Left lung (tissue), 10 donors: ENCODE data around the gene ZDHHC7. TPM values are rescaled to one million over a fixed set of nuclear protein-coding genes. Genes with fewer than 3 reads are reported as not detected.
A peak's percentile ranks its signal among the peaks of the same experiment; 100 is the strongest.

Experiments
- ATAC-seq: fragments of 200-7000 bp; cut with Tn5 transposase; one replicate; pipeline ENCODE4 v1.9.1; 2020; ENCODE audit warnings: moderate library complexity
- DNase-seq, 4 donors: peaks; one replicate each; pipeline ENCODE4 v3.0.0-alpha.2; 2013 to 2020
- H3K27ac ChIP-seq, 2 donors: fragments of 200-600 bp; sonication (generic) in 1 of 2; one replicate each; pipeline versions ENCODE4 v1.5.0 to v1.8.0; 2020 to 2021
- H3K27me3 ChIP-seq, 2 donors: fragments of 200-600 bp; sonication (generic) in 1 of 2; one replicate each; pipeline versions ENCODE4 v1.5.0 to v1.8.0; 2020 to 2021
- H3K36me3 ChIP-seq, 2 donors: fragments of 200-600 bp; sonication (generic) in 1 of 2; one replicate each; pipeline versions ENCODE4 v1.5.0 to v1.8.0; 2020 to 2021
- H3K4me1 ChIP-seq, 2 donors: fragments of 200-600 bp; one replicate each; pipeline ENCODE4 v1.8.0; 2021
- H3K4me3 ChIP-seq, 2 donors: fragments of 200-600 bp; sonication (generic) in 1 of 2; one replicate each; pipeline versions ENCODE4 v1.5.0 to v1.8.0; 2020 to 2021; ENCODE audit warnings: mild to moderate bottlenecking in 1 of 2
- H3K9me3 ChIP-seq, 2 donors: fragments of 200-600 bp; sonication (generic) in 1 of 2; one replicate each; pipeline versions ENCODE4 v1.5.0 to v1.8.0; 2020 to 2021
- CTCF ChIP-seq, 2 donors: fragments of 200-600 bp; sonication (generic) in 1 of 2; IDR thresholded peaks; one replicate each; pipeline versions ENCODE4 v1.5.0 to v1.8.0; 2021; ENCODE audit warnings: antibody characterized with exemption in 2 of 2
- intact Hi-C, 2 donors: fragments of 100-400 bp; cut with DNase I; formaldehyde crosslinking; loops; one replicate each; pipeline versions ENCODE4 v1.11.2 to v1.14.2; 2022
- polyA plus RNA-seq, 6 donors: library from polyadenylated mRNA; unstranded; fragments of 120-200 nt; gene quantifications; one replicate each; pipeline ENCODE4 v1.2.1, GENCODE V29; 2013; ENCODE audit not compliant: insufficient read length in 6 of 6
- total RNA-seq, 2 donors: library from RNA; stranded (reverse); fragmentation: NEBNext Ultra II Directional; extraction: Animal tissue kit (Norgen Biotek cat#: 25700); gene quantifications; one replicate each; pipeline ENCODE4 v1.2.1, GENCODE V29; 2021
- donor health status: DM: no; HTN: yes; CAD: no.
- donor health status: DM: no; HTN: no; CAD: no.

ZDHHC7 gene
- total and polyA plus RNA-seq, 8 donors: 52.5 to 82.3 (median 59.7) TPM

GRCh38 chr16:84925092-84925772, 86.1 kb downstream of the ZDHHC7 start:
- TF ChIP-seq CTCF (IDR thresholded peaks at IDR 0.05): peak; percentile 70 to 88
- Histone ChIP-seq H3K27ac (no peak overlapping the region), H3K4me1 (peaks cover 10 to 32% of the 10 kb centered on the region in 2 donors), H3K4me3 (no peak overlapping the region), H3K9me3 (no peaks in the 10 kb centered on the region), H3K36me3 (no peaks in the 10 kb centered on the region), H3K27me3 (peaks cover 0 to 20% of the 10 kb centered on the region in 2 donors)
- intact Hi-C loops: no loop called here
- DNase-seq (peak in 1 of 4 donors; percentile 94), ATAC-seq (peak; percentile 67)

GRCh38 chr16:84924331-84925091, 86.8 kb downstream of the ZDHHC7 start:
- TF ChIP-seq CTCF (IDR thresholded peaks at IDR 0.05): no peak
- Histone ChIP-seq H3K4me1 (peaks cover 10 to 32% of the 10 kb centered on the region in 2 donors), H3K36me3 (no peaks in the 10 kb centered on the region), H3K9me3 (no peaks in the 10 kb centered on the region), H3K4me3 (no peak overlapping the region), H3K27me3 (peaks cover 0 to 14% of the 10 kb centered on the region in 2 donors), H3K27ac (no peak overlapping the region)
- intact Hi-C loops: no loop called here
- DNase-seq: no peak
- ATAC-seq: no peak

Other genes with a start within 250 kb of the ZDHHC7 start
- 100 to 1,000 TPM in 1 of 2 donors, 10 to 100 TPM in 1; 86.6 to 106 TPM for gene CRISPLD2, start 191.6 kb downstream of the ZDHHC7 start, total RNA-seq
- gene CRISPLD2, start 191.6 kb downstream of the ZDHHC7 start, polyA plus RNA-seq: 10 to 100 TPM; 13.8 to 29.5 (median 21.9) TPM
- 10 to 100 TPM; 22.6 to 31.7 TPM for gene KIAA0513, start 16.3 kb upstream of the ZDHHC7 start, total RNA-seq
- 1 to 10 TPM; 4.4 to 8.6 (median 6.9) TPM for gene KIAA0513, start 16.3 kb upstream of the ZDHHC7 start, polyA plus RNA-seq
- 1 to 10 TPM in 1 of 2 donors, under 1 TPM in 1; 0.29 to 9.6 TPM for gene CIBAR2, start 100.9 kb upstream of the ZDHHC7 start, total RNA-seq
- gene CIBAR2, start 100.9 kb upstream of the ZDHHC7 start, polyA plus RNA-seq: 10 to 100 TPM in 1 of 6 donors, 1 to 10 TPM in 5; 2.2 to 10.9 (median 5.9) TPM